SHP77 treated with DMSO at 0.1 percent for 48 hours (cell line): ENCODE results near the gene AGTRAP.

Experiments used
- DNase-seq: peaks from one replicate; lab custom pipeline; 2025; lab: John Stamatoyannopoulos, UW

AGTRAP gene, protein sequence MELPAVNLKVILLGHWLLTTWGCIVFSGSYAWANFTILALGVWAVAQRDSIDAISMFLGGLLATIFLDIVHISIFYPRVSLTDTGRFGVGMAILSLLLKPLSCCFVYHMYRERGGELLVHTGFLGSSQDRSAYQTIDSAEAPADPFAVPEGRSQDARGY

DNA sequence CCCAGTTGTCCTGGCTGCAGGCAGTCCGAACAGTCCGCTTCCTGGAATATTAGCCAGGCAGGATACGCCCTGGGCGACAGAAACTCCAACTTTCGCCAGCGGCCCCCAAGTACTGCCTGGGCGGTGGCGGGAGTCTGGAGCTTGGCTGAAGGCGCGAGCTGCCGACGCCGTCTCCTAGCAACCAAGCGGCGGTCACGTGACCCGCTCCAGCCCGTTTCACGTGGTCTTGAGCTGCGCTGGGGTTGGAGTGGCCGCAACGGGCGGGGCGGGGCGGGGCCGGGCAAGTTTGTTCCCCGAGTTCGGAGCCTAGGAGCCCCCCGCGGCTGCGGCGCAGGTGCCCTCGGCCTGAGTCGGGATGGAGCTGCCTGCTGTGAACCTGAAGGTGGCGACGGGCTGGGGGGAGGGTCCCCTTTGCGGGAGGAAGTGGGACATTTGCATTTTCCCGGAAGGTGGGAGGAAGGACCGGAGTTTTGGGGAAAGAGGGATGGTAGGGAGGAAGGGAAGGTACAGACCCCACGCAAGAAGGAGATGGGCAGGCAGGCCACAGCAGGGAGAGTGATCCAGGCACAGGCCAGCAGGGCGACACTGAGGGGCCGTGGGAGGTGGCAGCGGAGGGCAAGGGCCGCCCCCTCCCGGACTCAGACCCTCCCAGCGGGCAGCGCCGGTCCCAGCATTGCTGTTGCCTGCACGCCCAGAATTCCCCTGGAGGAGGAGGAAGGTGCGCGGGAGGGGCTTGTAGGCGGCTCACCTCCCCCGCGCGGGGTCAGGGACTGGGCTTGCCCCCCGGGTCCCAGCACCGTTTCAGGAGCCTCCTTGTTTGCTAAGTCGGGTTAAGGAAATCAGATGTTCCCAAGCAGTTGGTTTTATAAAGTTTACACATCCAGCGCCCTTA lies at the start of gene AGTRAP:
TSS of gene AGTRAP (plus strand) at position 283 of the 892 bp plus-strand sequence. CDS start at position 356, 73 bp downstream.
- peak; percentile 48 for DNase-seq

DNA sequence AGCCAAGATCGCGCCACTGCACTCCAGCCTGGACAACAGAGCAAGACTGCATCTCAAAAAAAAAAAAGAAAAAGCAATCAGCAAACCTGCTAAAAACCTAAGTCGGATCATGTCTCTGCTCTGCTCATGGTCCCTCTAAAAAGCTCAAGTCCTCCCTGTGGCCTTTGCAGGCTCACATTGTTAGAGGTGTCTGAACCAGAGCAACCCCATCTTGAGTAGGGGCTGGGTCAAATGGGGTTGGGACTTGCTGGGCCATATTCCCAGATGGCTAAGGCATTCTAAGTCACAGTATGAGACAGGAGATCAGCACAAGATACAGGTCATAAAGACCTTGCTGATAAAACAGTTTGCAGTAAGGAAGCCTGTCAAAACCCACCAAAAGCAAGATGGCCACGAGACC lies 47.4 kb upstream of the AGTRAP start:
- no peak for DNase-seq

DNA sequence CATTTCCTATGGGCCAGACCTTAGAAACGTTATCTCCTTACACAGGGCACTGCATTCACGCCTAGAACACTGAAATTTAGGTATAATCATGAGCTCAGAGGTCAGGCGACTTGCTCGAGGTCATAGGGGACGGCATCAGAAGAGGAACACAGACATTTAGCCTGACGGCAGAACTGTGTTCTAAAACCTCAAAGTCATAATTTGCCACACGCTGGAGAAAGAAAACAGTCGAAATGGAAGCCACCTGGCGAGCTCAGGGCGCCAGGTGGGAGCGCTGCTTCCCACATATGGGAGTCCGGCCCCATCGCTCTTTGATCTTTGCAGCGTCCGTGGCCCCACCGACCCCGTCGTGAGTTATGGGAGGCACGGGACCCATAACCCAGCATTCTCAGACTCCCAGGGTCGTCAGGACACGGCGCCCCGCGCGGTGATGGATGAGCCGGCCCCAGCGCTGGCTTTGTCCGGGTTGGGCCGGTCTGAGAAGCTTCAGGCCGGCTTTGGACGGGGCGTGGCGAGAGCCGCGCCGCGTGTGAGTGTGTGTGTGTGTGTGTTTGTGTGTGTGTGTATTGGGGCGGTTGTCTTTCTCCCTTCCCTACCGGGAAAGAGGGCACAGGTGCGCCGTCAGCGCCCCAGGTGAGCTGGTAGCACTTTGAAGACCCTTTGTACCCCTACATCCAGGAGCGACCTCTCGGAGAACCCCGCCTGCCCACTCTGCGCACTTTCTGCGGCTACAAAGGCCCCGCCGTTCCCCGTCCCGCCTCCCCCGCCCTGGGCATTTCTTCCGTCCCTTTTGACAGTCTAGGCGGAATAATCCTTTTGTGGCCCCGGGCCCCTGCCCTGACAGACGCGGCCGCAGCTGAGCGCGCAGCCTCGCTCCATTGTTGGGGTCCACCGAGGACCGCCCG lies 45.3 kb upstream of the AGTRAP start:
- DNase-seq: no peak

DNA sequence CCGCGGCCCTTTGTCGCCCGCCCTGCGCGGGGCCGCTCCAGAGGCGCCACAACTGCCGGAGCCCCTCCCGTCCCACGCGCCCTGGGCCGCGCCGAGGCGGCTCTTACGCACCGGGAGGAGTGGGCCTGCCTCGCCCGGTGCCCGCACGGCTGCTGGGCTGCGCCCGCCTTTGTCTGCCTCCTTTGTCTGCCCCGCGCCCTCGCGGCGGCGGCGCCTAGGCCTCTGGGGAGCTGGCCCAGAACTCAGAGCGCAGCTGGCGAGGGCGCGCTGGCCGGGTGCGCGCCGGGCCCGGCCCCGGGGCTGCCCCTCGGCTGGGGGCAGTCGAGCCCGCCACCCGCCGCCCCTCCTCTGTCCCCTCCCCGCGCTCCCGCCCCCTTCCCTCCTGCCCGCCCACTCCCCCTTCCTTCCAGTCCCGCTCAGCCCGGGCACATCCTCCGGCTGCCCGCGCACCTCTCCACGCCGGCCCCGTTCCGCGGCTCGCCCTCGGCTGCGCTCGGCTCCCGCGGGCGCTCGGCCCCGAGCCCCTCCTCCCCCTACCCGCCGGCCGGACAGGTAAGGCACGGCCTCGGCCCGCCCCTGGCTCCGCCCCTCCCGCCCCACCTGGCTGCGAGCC lies 44.5 kb upstream of the AGTRAP start, which contains the start of gene DRAXIN:
TSS of gene DRAXIN (plus strand) at position 409 of the 613 bp plus-strand sequence. CDS start 14,549 bp downstream, outside the sequence.
- no peak for DNase-seq

DNA sequence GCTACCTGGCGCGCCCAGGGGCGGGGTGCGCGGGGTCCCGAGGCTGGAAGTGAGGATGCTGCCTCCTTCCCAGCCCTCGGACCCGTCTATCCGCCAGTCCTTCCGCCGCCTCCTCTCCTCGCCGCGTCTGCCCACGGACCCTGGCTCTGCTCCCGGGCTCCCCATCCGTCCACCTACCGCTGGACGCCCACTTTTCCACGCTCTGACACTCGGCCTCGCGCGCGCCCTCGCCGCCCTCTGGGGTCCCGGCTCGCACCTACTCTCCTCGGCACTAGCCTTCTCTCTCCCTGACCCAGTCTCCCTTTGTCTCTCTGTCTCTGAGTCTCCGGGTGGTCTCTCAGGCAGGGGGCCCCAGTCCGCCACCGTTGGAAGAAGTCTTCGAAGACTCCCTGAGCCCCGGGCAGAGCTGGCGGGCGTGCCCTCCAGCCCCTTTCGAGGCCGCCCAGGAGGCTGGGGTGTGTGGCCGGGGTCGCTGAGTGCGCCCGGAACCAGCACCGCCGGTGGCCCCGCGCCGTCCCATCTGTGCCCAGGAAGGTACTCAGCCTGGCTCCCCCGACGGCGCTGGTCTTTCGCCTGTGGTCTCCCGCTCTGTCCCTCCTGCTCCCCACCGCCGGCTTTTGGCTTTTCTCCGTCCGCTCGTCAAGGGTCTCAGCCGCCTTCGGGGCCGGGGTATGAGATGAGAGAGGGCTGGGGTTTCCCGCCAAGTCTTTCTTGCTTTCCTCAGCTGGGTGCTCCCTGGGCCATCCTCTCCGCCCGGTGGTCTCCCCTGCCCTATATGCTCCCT lies 43.8 kb upstream of the AGTRAP start:
- no peak for DNase-seq

DNA sequence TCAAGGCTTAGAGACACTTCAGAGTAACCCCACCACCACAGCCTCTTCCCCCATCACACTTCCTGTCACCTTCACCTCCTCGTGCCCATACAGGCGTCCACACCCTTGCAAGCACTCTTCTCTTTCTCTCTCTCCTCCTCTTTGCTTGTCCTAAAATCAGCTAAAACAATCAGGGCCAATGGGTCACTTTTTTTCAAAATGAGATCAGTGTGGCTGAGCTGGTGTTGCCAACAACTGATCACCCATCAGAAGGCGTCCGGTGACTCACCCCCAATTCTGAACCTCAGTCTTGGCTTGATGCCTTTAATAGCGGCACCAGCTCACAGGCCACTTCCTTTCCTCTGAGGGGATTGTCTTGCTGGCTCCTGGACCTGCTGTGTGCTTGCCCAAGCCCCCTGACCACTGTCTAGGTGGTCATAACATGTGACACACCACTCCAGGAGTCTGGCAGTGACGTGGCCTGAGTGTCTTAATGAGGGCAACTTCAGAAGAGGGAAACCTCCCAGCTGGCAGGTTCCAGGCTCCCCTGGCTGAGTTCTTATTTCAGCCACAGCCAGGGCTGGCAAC lies 42.8 kb upstream of the AGTRAP start:
- no peak for DNase-seq

DNA sequence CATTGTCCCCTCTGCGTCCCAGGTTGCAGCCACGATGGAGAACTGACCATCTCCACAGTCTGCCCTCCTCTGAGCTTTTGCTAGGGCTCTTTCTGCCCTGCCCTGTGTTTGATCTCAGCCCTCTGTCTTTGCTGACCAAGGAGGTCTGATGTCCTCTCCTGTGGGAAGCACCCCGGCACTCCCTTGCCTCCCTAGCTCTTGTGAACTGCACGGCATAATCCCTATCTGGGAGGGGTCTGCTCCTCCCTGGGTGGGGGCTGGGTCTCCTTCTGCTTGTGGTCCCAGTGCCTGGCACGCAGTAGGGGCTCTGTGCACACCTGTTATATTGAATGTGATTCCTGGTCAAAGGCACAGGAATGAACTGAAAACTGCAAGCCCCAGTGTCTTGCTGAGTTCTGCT lies 42.0 kb upstream of the AGTRAP start:
- no peak for DNase-seq

DNA sequence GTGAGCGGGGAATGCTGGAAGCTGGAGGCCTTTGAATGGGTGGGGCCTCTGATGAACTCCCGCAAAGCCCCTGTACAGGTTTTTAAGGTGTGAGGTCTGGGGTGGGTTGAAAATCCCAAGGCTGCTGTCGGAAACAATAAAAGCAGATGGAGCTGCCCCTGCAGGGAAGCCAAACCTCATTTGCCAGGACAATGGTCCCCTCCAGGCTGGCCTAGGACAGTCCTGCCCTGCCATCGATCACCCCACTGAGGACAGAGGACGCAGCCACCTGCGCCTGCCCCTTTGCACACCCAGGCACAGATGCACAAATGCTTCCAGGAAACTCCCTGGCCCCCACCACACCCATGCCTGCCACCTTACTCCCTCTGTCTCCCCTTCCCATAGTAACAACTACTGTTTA lies 40.1 kb upstream of the AGTRAP start:
- no peak for DNase-seq

DNA sequence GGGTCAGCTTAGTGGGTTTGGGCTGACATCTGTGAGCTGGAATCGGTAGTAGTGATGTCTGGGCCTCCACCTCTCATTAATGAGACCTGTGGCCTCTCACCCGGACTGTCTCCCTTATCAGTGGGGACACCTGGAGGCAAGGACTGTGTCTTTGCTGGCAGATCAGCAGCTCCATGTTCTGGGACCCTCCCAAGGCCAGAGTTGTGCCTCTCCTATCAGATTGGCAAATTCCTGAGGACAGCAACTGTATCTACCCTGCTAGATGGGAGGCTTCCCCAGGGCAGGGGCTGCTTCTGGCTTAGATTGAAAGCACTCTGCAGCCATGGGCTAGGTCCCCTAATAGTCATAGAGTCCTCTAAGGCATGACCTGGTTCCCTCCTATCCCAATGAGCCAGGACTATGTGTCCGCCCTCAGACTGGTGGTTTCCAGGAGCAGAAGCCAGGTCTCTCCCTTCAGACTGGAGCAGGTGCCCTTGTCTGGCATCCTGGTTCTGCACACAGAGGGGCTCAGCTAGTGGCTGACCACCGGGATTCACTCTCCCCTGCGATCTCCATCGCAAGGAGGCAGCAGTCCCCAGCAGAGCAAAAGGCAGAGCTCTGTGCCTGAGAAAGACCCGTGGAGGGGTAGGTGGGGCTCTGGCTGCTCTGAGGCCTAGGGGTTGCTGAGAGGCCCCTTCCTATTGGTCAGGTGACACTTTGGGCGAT lies 38.6 kb upstream of the AGTRAP start:
- no peak for DNase-seq

DNA sequence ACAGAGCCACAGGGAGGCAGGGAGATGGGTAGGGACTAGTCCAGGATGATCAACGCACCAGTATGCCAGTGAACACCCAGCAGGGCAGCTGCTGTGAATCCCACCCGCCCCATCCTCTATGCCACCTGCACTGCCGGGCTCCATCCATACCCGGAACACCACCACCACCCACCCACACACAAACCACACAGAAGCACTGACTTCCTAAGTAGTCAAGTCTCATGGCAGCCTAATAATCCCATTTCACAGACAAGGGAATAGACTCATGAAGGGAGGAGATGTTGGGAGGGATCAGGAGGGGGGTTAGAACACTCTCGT lies 38.1 kb upstream of the AGTRAP start:
- DNase-seq: no peak

DNA sequence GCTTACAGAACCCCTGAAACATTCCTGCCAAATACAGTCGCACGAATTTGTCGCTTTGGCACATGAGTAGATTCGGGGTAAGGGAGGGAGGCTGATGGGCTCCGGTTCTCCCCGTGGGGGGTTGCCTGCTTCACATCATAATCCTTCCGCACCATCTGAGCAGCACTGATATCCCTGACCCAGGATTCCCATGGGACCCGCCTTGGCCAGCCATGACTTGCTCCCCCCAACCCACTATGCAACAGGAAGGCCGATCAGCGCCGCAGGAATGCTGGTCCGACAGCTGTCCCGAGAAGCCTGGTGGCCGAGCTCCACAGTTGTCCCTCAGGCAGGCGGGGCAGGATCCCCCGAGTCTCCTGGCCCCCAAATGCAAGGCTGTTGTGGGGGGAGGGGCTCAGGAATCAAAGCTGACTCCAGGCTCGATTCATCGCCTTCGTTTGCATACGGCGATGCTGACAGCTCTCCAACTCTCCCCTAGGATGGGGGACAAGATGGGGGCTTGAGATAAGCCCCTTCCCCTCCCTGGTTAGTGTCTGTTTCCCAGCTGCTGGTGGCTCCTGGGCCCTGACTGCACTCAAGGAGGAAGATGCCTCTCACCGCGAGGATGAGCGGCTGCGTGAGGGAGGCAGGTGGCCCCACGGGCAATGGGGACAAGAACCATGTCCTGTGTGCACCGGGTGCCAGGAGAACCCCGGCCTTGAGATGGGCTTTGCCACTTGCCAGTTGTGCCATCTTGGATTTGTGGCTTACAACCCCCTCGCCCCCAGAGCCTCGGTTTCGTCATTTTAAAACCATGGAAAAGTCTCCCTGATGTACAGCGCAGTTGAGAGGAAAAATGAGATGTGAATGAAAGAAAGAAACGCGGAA lies 35.1 kb upstream of the AGTRAP start:
- DNase-seq: no peak

DNA sequence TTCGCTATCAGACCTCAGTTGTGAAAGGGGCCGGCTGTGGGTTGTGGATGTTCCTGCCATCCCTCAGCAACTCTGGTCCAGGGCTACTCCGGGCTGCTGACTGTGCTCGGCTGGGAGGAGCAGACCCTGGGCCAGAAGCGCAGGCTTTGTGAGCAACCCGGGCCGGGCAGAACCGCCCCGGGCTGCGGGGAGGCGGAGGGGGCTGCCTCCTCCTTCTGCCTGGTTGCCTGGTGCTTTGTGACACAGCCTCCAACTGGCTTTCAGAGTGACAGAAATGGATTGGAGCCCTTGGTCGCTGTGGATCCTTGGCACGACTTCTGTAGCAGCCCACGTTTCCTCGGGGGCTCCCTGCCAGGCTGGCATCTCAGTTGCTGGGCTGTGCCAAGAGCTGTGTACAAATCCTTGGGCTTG lies 34.4 kb upstream of the AGTRAP start:
- no peak for DNase-seq

DNA sequence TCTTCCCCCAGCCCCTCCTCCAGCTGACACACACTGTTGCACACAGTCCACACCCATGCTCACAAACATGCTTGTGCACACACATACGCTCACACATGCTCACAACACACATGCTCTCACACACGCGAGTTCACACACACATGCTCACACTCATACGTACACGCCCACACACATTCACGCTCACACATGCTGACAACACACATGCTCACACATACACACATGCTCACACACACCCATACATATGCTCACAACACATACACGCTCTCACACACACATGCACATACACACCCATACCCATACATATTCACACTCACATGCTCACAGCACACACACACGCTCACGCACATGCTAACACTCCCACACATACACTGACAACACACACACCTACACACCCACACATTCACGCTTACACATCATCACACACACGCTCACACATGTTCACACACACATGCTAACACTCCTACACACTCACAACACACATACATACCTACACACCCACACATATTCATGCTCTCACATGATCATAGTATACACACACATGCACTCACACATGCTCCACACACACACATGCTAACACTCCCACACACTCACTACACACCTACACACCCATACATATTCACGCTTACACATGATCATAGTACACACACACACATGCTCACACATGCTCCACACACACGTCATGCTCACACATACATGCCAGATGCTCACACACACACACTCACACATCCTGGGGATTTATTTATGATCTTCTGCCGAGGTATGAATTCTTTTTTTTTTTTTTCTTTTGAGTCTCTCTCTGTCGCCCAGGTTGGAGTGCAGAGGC lies 33.7 kb upstream of the AGTRAP start:
- no peak for DNase-seq

DNA sequence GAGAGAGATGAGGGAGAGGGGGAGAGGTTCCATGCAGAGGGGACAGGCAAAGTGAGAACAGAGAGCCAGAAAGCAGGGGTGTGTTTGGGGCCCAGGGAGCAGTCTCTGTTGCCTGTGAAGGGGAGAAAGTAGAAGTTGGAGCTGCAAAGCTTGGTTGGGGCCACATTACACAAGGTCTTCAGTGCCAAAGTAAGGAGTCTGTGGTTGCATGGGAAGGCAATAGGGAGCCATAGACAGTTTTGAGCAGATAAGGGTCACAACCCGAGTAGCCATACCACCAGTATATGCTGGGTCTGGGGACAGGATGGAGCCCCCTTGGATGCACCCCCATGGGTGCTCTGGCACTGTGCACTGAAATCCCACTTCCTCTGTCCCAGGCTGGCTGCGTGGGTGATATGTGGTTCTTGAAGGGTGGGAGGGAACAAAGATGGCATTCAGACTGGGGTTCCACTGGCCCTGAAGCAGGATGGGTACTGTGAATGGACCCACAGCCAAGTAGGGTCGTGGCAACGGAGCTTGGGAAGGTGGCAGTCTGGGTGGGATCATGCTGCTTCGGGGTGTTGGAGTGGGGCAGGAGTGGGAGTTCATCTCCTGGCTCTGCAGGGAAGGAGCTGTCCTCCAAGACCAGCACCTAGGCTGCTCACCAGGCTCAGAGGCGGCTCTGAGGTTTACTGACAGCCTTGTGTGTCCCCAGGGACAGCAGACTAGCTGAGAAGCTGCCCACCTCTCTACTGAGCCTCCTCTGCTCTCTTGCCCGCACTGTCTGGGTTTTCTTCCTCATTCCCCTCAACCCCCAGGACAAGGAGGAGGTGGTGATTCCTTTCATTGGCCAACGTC lies 32.4 kb upstream of the AGTRAP start:
- no peak for DNase-seq

DNA sequence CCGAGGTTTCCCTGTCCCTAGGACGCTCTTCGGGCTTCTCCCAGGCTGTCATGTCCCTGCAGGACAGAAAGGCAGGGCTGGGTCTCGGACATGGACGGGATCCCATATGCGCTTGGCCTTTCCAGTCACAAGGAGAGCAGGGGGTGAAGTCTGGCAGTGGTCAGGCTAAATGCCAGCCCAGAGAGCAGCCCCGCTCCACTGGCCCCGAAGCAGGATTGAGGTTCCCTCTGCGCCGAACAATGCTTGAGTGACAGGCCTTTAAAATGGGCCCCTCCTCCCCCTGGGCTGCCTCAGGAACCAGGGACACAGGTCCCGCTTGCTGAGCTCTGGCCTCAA lies 31.8 kb upstream of the AGTRAP start:
- no peak for DNase-seq

DNA sequence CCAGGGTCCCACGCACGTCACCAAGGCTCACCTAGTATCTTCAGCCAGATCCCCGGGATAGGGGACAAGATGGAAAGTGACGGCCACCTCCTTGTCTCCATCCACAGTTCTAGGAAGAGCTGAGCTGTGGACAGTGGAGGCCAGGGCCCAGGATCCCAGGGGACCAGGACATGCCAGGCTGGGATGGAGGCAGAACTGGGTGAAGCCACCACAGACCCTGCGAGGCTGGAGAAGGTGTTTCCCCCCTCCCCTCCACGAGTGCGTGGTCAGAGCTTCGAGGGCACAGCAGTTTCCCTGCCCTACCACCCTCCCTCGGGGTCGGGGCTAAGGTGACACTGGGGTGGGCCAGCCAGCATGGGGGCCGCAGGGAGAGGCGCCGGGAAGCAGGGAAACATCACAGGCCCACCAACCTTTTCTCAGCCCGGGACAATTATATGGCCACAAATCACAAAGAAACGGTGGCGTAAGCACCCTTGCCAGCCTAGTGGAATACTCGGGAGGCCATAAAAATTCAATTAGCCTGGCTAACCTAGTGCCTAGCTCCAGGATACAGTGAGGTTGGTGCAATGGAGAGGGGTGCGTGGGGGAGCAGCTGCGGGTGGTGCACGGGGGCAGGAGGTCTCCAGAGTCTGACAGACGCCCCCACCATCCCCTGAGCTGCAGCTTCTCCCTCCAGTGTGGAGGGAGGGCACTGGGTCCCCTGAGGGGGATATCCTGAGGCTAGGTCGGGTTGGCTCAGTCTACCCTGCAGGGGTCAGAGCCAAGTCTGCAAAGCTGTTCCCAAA lies 31.1 kb upstream of the AGTRAP start:
- DNase-seq: no peak

DNA sequence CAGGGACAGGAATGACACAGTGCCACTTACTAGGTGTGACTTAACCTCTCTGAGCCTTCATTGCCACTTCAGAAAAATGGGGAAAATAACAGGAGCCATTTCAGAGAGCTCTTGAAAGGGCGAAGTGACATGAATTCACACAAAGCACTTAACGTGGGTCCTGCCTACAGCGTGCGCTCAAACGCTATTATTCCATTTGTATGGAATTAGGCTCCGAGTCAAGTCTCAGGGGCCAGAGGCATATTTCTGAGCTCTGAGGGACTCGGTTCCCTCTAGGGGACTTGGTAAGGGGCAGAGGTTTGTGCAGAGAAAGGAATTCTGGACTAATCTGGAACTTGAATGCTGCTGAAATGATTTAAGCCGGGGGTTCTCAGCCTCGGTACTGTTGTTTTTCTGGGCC lies 30.3 kb upstream of the AGTRAP start:
- no peak for DNase-seq
